Astrocyte (in vitro differentiated cells and primary cell): ENCODE data around the gene CTNNBIP1.

Source experiments
- CTCF ChIP-seq: IDR thresholded peaks from 2 replicates; pipeline ENCODE4 v1.5.1; 2011; ENCODE audit warnings: low read depth, mild to moderate bottlenecking, inconsistent platforms, low read length, moderate library complexity; ENCODE audit not compliant: insufficient read depth
- EZH2 ChIP-seq: IDR thresholded peaks from 2 replicates; pipeline ENCODE4 v1.6.1; 2012; ENCODE audit warnings: mild to moderate bottlenecking, low read length, inconsistent platforms; ENCODE audit not compliant: insufficient read depth

GRCh38 chr1:9910076-9910422 is at the start of gene CTNNBIP1:
- TF ChIP-seq EZH2 (no peak), CTCF (no peak)
